Mesothelial cell of epicardium (in vitro differentiated cells): Measurements from ENCODE around the gene BASP1. TPM values are rescaled to one million over a fixed set of nuclear protein-coding genes. Genes with fewer than 3 reads are reported as not detected.
"Not testable (repeated sequence)": the region's sequence is repeated elsewhere in the genome, so short reads cannot be mapped to it uniquely, and the experiment has no call there.

Experiments used
- DNase-seq, 2 experiments: peaks; one replicate each; pipeline ENCODE4 v3.0.0; 2021; ENCODE audit warnings: low spot score in 2 of 2; ENCODE audit not compliant: unreplicated experiment in 2 of 2
- H3K27ac Mint-ChIP-seq: 2 replicates; pipeline ENCODE4 v1.8.0; 2021; ENCODE audit warnings: mixed read lengths
- H3K27me3 Mint-ChIP-seq: 2 replicates; pipeline ENCODE4 v1.8.0; 2021; ENCODE audit warnings: low read depth, mixed read lengths
- H3K36me3 Mint-ChIP-seq: 2 replicates; pipeline ENCODE4 v1.8.0; 2021; ENCODE audit warnings: mixed read lengths
- H3K4me1 Mint-ChIP-seq: 2 replicates; pipeline ENCODE4 v1.8.0; 2021; ENCODE audit warnings: mixed read lengths
- H3K4me3 Mint-ChIP-seq: 2 replicates; pipeline ENCODE4 v1.8.0; 2021; ENCODE audit warnings: mild to moderate bottlenecking, moderate library complexity, mixed read lengths
- H3K9me3 Mint-ChIP-seq: 2 replicates; pipeline ENCODE4 v1.8.0; 2021; ENCODE audit warnings: mixed read lengths
- CTCF ChIP-seq: fragments of 200-600 bp; sonication (generic); IDR thresholded peaks from one replicate; pipeline ENCODE4 v1.5.0; 2021; ENCODE audit warnings: antibody characterized with exemption; ENCODE audit not compliant: unreplicated experiment
- total RNA-seq: library from RNA; stranded (reverse); gene quantifications from 3 replicates; pipeline ENCODE4 v1.2.1, GENCODE V29; 2021

Gene BASP1
- total RNA-seq, 1 donor from 2014 or later, result 140 TPM

GRCh38 chr5:17316970-17317459, 99.6 kb downstream of the BASP1 start:
- Mint-ChIP-seq H3K27me3 (no peaks in the 10 kb centered on the region), H3K27ac (no peak overlapping the region), H3K9me3 (no peaks in the 10 kb centered on the region), H3K4me3 (no peak overlapping the region), H3K36me3 (no peaks in the 10 kb centered on the region), H3K4me1 (peaks cover 29% of the 10 kb centered on the region)
- DNase-seq, result no peak
- TF ChIP-seq CTCF, result no peak

- H3K4me1 Mint-ChIP-seq, result peaks cover 29% of the 10 kb centered on the region
- H3K4me3 Mint-ChIP-seq, result no peak overlapping the region
- no peak for TF ChIP-seq CTCF
- DNase-seq, result no peak
- no peaks in the 10 kb centered on the region for H3K27me3 Mint-ChIP-seq
- no peak overlapping the region for H3K27ac Mint-ChIP-seq
- H3K9me3 Mint-ChIP-seq, result no peaks in the 10 kb centered on the region
- no peaks in the 10 kb centered on the region for H3K36me3 Mint-ChIP-seq
These were observed 100.0 kb downstream of the BASP1 start for GRCh38 chr5:17317473-17317872.

GRCh38 chr5:17319095-17319494, 101.7 kb downstream of the BASP1 start:
- not testable (repeated sequence) for H3K27me3 Mint-ChIP-seq, H3K9me3 Mint-ChIP-seq, H3K36me3 Mint-ChIP-seq, H3K4me3 Mint-ChIP-seq, DNase-seq, H3K27ac Mint-ChIP-seq
- peaks cover 29% of the 10 kb centered on the region for H3K4me1 Mint-ChIP-seq

GRCh38 chr5:17325770-17326599, 108.6 kb downstream of the BASP1 start:
- no peak for DNase-seq
- no peak overlapping the region for H3K27ac Mint-ChIP-seq
- H3K4me1 Mint-ChIP-seq, result peaks cover 17% of the 10 kb centered on the region
- no peaks in the 10 kb centered on the region for H3K36me3 Mint-ChIP-seq
- no peak for TF ChIP-seq CTCF
- H3K9me3 Mint-ChIP-seq, result peaks cover 17% of the 10 kb centered on the region
- no peak overlapping the region for H3K4me3 Mint-ChIP-seq
- no peaks in the 10 kb centered on the region for H3K27me3 Mint-ChIP-seq
